Measurements from ENCODE around the gene PPFIA2. TPM values are rescaled to one million over a fixed set of nuclear protein-coding genes. Genes with fewer than 3 reads are reported as not detected.

PPFIA2 gene
- total RNA-seq, 3 donors from 2014 or later: 1.1 to 2.9 (median 2.6) TPM

DNA sequence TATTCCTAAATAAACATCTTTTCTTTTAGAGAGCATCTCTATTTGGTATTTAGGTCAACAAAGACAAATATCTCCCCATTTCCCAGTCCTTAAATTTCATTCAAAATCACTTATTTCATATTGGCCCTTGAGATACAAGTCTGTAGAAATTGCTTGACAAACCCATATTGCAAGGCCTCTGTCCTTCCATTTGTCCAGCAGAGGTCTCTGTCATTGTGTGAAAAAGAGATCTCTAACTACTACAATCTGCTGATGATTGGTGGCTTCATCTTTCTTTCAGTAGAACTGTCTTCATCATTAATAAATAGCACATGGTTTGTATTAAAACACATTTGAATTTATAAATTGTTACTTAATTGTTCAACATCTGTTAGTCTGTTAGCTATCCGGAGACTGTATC, 428.7 kb downstream of the PPFIA2 start:
- intact Hi-C loops (cut with DNase I, micrococcal nuclease): no loop called here
- Histone ChIP-seq H3K4me3 (no peak overlapping the region), H3K36me3 (ENCODE audit: low read depth) (no peaks in the 10 kb centered on the region), H3K4me1 (ENCODE audit: low read depth) (no peaks in the 10 kb centered on the region), H3K9me3 (no peaks in the 10 kb centered on the region)
- TF ChIP-seq, protein P1, sequence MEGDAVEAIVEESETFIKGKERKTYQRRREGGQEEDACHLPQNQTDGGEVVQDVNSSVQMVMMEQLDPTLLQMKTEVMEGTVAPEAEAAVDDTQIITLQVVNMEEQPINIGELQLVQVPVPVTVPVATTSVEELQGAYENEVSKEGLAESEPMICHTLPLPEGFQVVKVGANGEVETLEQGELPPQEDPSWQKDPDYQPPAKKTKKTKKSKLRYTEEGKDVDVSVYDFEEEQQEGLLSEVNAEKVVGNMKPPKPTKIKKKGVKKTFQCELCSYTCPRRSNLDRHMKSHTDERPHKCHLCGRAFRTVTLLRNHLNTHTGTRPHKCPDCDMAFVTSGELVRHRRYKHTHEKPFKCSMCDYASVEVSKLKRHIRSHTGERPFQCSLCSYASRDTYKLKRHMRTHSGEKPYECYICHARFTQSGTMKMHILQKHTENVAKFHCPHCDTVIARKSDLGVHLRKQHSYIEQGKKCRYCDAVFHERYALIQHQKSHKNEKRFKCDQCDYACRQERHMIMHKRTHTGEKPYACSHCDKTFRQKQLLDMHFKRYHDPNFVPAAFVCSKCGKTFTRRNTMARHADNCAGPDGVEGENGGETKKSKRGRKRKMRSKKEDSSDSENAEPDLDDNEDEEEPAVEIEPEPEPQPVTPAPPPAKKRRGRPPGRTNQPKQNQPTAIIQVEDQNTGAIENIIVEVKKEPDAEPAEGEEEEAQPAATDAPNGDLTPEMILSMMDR (IDR thresholded peaks at IDR 0.05): no peak
- no peak for ATAC-seq
- DNase-seq: no peak

DNA sequence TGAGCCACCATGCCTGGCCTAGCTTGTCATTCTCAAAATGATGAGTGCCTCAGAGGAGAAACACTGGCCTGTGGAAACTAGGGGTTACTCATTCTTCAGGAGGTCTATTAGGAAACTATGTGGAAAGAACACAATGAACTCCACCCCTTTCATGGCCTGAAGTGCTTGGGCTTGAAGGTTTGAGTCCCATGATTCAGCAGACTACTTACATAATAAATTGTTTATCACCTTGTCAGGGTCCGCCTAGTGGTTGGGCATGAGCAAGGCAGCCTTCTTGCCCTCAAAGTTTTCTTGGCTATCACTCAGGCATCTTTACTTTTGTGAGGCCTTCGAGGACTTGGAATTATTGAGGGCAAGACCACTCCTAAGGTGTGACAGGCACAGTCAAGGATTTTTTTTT, 430.1 kb downstream of the PPFIA2 start:
- Histone ChIP-seq H3K4me1 (ENCODE audit: low read depth) (no peaks in the 10 kb centered on the region), H3K9me3 (no peaks in the 10 kb centered on the region), H3K36me3 (ENCODE audit: low read depth) (no peaks in the 10 kb centered on the region), H3K4me3 (no peak overlapping the region)
- DNase-seq (no peak), ATAC-seq (peak; percentile 36)
- intact Hi-C loops (cut with DNase I, micrococcal nuclease): no loop called here
- TF ChIP-seq, protein P1 (IDR thresholded peaks at IDR 0.05): no peak

DNA sequence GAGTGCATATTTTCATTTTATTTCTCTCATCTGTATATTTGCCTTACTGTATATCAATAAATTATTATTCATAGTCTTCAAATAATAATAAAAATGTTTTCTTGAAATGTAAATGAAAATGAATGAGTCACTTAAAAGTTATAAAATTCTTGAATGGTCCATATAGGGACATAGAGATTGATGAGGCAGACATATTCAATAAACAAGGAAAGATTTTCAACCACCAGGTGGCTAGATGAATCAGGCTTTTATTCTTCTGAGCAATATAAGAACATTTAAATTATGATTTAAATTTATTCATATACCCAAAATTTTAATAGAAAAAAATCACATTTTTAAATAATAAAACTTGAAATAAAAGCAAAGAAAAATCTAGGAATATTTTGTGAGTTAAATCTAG, 431.7 kb downstream of the PPFIA2 start:
- intact Hi-C loops (cut with DNase I, micrococcal nuclease): no loop called here
- no peaks in the 10 kb centered on the region for H3K9me3 ChIP-seq
- H3K36me3 ChIP-seq (ENCODE audit: low read depth): no peaks in the 10 kb centered on the region
- no peak for DNase-seq
- H3K4me3 ChIP-seq: no peak overlapping the region
- ATAC-seq: no peak
- no peaks in the 10 kb centered on the region for H3K4me1 ChIP-seq (ENCODE audit: low read depth)
- TF ChIP-seq, protein P1 (IDR thresholded peaks at IDR 0.05): no peak

DNA sequence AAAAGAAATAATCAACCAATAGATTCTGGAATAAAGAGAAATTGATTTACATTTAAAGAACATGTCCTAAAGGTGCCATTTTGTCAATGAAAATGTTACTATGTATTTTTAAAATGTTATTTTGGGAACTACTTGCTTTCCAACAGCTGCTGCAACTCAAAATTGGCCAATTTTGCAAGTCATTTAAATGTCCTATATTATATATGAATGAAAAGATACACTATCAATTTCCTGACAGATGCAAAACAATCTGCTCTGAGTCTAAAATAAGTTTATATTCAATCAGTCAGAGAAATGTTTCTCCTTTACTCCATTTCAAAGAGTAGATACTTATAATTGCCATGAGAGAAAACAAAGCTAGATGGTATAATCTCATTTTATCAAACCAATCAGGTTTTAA, 434.1 kb downstream of the PPFIA2 start:
- H3K4me3 ChIP-seq: no peak overlapping the region
- TF ChIP-seq, protein P1 (IDR thresholded peaks at IDR 0.05): no peak
- H3K9me3 ChIP-seq: no peaks in the 10 kb centered on the region
- H3K36me3 ChIP-seq (ENCODE audit: low read depth): no peaks in the 10 kb centered on the region
- no peak for ATAC-seq
- H3K4me1 ChIP-seq (ENCODE audit: low read depth): no peaks in the 10 kb centered on the region
- DNase-seq: no peak
- intact Hi-C loops (cut with DNase I, micrococcal nuclease): no loop called here

DNA sequence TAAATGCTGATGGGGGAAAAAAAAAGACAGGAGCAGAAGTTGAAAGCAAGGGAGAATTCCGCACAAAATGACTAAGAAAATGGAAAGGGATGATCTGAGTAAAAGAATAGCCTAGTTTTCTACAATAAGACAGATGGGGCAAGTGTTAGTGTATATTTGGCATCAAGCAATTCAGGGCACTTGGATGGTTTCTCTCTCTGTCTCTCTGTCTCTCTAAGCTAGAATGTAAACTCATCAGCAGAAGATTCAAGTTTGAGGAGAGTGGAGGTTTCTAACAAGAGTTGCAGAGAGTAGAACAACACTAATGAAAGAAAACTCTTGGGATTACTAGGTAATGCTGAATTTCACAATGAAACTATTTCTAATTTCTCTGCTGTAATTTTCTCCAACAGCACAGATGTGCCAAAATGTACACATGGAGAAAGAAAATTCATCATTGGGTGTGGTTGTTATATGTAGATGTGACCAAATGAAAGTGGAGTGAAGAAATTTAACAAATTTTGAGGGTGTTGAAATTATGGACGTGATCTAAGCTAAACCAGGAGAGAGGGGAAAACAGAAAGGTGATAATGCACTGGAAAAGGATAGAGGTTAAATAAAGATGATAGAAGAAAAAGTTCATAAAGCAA, 444.1 kb downstream of the PPFIA2 start:
- Histone ChIP-seq H3K4me3 (no peak overlapping the region), H3K36me3 (ENCODE audit: low read depth) (no peaks in the 10 kb centered on the region), H3K4me1 (ENCODE audit: low read depth) (no peaks in the 10 kb centered on the region), H3K9me3 (no peaks in the 10 kb centered on the region)
- DNase-seq: no peak
- ATAC-seq: no peak
- TF ChIP-seq, protein P1 (IDR thresholded peaks at IDR 0.05): no peak
- intact Hi-C loops (cut with DNase I, micrococcal nuclease): no loop called here

DNA sequence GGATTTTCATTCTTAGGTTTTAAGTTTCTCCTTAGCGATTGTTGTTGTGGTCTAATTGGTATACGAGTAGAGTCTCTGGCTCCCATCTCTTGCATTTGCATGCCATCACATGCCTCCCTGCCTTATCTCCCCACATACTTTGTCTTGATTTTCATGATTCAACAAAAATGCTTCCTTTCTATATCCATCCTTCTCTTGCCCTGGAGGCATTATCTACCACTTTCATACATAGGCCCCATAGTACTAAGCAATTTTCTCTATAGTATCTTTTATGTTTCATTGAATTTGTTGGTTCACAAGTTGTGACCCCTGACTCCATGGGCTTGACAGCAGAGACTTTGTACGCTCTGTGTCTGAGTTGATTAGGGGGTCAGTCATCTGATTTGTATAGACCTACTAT, 455.2 kb downstream of the PPFIA2 start:
- H3K4me3 ChIP-seq: no peak overlapping the region
- intact Hi-C loops (cut with DNase I, micrococcal nuclease): no loop called here
- no peaks in the 10 kb centered on the region for H3K9me3 ChIP-seq
- no peaks in the 10 kb centered on the region for H3K4me1 ChIP-seq (ENCODE audit: low read depth)
- TF ChIP-seq, protein P1 (IDR thresholded peaks at IDR 0.05): no peak
- H3K36me3 ChIP-seq (ENCODE audit: low read depth): no peaks in the 10 kb centered on the region
- ATAC-seq: no peak
- no peak for DNase-seq

Data from mucosa of descending colon (tissue), 3 donors.